K562 (cell line): ENCODE measurements around the gene GOLPH3L. TPM values are rescaled to one million over a fixed set of nuclear protein-coding genes. Genes with fewer than 3 reads are reported as not detected.

Experiments used
- BACH1 ChIP-seq: fragments of 200-800 bp; sonication (Bioruptor generic); IDR thresholded peaks from 2 replicates; pipeline ENCODE4 v1.6.1; 2016; ENCODE audit warnings: missing genetic modification characterization, missing compliant biosample characterization
- CHCHD3 ChIP-seq: fragments of 250-450 bp; sonication (Bioruptor Pico); IDR thresholded peaks from 2 replicates; pipeline ENCODE4 v2.1.2; 2022; ENCODE audit warnings: mild to moderate bottlenecking
- CXXC5 ChIP-seq: fragments of 250-450 bp; sonication (Bioruptor Pico); IDR thresholded peaks from 2 replicates; pipeline ENCODE4 v1.8.0; 2022; ENCODE audit warnings: inconsistent platforms, mild to moderate bottlenecking, moderate library complexity
- ERF ChIP-seq: fragments of 450-650 bp; formaldehyde crosslinking; IDR thresholded peaks from 2 replicates; pipeline ENCODE4 v1.4.0; 2020; ENCODE audit warnings: mild to moderate bottlenecking, mixed read lengths
- HDAC1 ChIP-seq, 2 experiments: fragments of 450-650 bp; IDR thresholded peaks; 2 replicates each; pipeline ENCODE4 v1.6.1; 2016 to 2017; ENCODE audit warnings: inconsistent platforms in 1 of 2, mild to moderate bottlenecking in 1 of 2, moderate library complexity in 1 of 2
- JUND ChIP-seq, 2 experiments: IDR thresholded peaks; 2 replicates in 1 of 2; 3 replicates in 1 of 2; pipeline ENCODE4 v1.6.1; 2011; ENCODE audit warnings: borderline replicate concordance in 2 of 2, low read depth in 2 of 2, low read length in 2 of 2, improper control_type of control experiment in 1 of 2, missing biosample characterization in 1 of 2, missing genetic modification characterization in 1 of 2, missing genetic modification reagents in 1 of 2
- NFE2 ChIP-seq: IDR thresholded peaks from 2 replicates; pipeline ENCODE4 v1.6.1; 2014; ENCODE audit warnings: antibody characterized with exemption, low read depth
- NFIC ChIP-seq: fragments of 450-650 bp; IDR thresholded peaks from 2 replicates; pipeline ENCODE4 v1.6.1; 2017; ENCODE audit warnings: mild to moderate bottlenecking, inconsistent platforms
- NFIX ChIP-seq: fragments of 250-450 bp; sonication (Bioruptor Pico); IDR thresholded peaks from 2 replicates; pipeline ENCODE4 v1.4.0; 2020; ENCODE audit warnings: low read depth, mild to moderate bottlenecking, moderate library complexity
- NR4A1 ChIP-seq, 2 experiments: fragments of 250-450 bp in 1 of 2; fragments of 450-650 bp in 1 of 2; sonication (Bioruptor Pico) in 1 of 2; IDR thresholded peaks; 2 replicates each; pipeline versions ENCODE4 v1.4.0 to v1.6.1; 2016 to 2020; ENCODE audit warnings: mild to moderate bottlenecking in 2 of 2, missing compliant biosample characterization in 1 of 2, missing genetic modification characterization in 1 of 2, moderate library complexity in 1 of 2
- PML ChIP-seq: IDR thresholded peaks from 2 replicates; pipeline ENCODE4 v1.6.1; 2012; ENCODE audit warnings: low read length, inconsistent platforms
- POLR3G ChIP-seq: IDR thresholded peaks from 2 replicates; pipeline ENCODE4 v1.6.1; 2011; ENCODE audit not compliant: insufficient read length, insufficient replicate concordance; ENCODE audit errors: extremely low read depth
- SETDB1 ChIP-seq: IDR thresholded peaks from one replicate; pipeline ENCODE4 v1.6.1; 2012; ENCODE audit warnings: low read length, control low read depth, inconsistent platforms
- SIX5 ChIP-seq, 2 experiments: IDR thresholded peaks; 2 replicates each; pipeline ENCODE4 v1.6.1; 2011; ENCODE audit warnings: low read length in 2 of 2, borderline replicate concordance in 1 of 2, low read depth in 1 of 2, mild to moderate bottlenecking in 1 of 2, moderate library complexity in 1 of 2; ENCODE audit not compliant: insufficient read depth in 1 of 2
- SNIP1 ChIP-seq: fragments of 450-650 bp; IDR thresholded peaks from 2 replicates; pipeline ENCODE4 v1.7.1; 2017; ENCODE audit warnings: low read depth, mild to moderate bottlenecking
- TEAD4 ChIP-seq, 2 experiments: sonication (generic) in 1 of 2; formaldehyde crosslinking in 1 of 2; IDR thresholded peaks; 2 replicates each; pipeline versions ENCODE4 v1.6.1 to v1.8.0; 2012 to 2022; ENCODE audit warnings: borderline replicate concordance in 1 of 2, inconsistent platforms in 1 of 2, low read length in 1 of 2, mild to moderate bottlenecking in 1 of 2, missing genetic modification reagents in 1 of 2
- U2AF2 ChIP-seq: fragments of 200-400 bp; formaldehyde crosslinking; optimal IDR thresholded peaks from 2 replicates; pipeline ENCODE3; 2017; ENCODE audit warnings: low read depth, mild to moderate bottlenecking, low read length
- UBTF ChIP-seq, 2 experiments: IDR thresholded peaks; 2 replicates each; pipeline ENCODE4 v1.6.1; 2012; ENCODE audit warnings: improper control_type of control experiment in 2 of 2, low read depth in 2 of 2, low read length in 2 of 2, borderline replicate concordance in 1 of 2
- ZNF224 ChIP-seq: sonication (generic); formaldehyde crosslinking; IDR thresholded peaks from 2 replicates; pipeline ENCODE4 v1.8.0; 2022; ENCODE audit warnings: mild to moderate bottlenecking, missing genetic modification reagents
- ZNF263 ChIP-seq: sonication (generic); formaldehyde crosslinking; IDR thresholded peaks from 2 replicates; pipeline ENCODE4 v1.8.0; 2022; ENCODE audit warnings: mild to moderate bottlenecking, missing genetic modification reagents, borderline replicate concordance
- ZNF445 ChIP-seq: fragments of 250-450 bp; sonication (Bioruptor Pico); IDR thresholded peaks from 2 replicates; pipeline ENCODE4 v1.4.0; 2020; ENCODE audit warnings: low read depth, mild to moderate bottlenecking, moderate library complexity
- ZNF551 ChIP-seq: fragments of 250-450 bp; sonication (Bioruptor Pico); IDR thresholded peaks from 2 replicates; pipeline ENCODE4 v1.5.0; 2021; ENCODE audit warnings: mild to moderate bottlenecking, moderate library complexity
- polyA plus RNA-seq, 8 experiments: library from polyadenylated mRNA; depleted of rRNA in 4 of 8; stranded (reverse) in 5 of 8; unstranded in 3 of 8; fragments of >200 nt; fragmentation: Nextera tagmentation in 2 of 8; fragmentation: Illumina TruSeq in 1 of 8; extraction: Ambion mirVana in 2 of 8; extraction: Trizol in 1 of 8; gene quantifications; 2 replicates each; pipeline versions ENCODE4 v1.2.1 to v1.2.3, GENCODE V29; 2011 to 2014; ENCODE audit warnings: inconsistent platforms in 1 of 8, missing spikeins in 1 of 8
- total RNA-seq, 7 experiments: library from RNA; depleted of rRNA in 6 of 7; stranded (reverse); fragments of >200 nt in 6 of 7; fragmentation: Illumina TruSeq in 2 of 7; extraction: Trizol in 2 of 7; gene quantifications; 2 replicates each; pipeline versions ENCODE4 v1.2.1 to v1.2.3, GENCODE V29; 2011 to 2021; ENCODE audit warnings: low replicate concordance in 1 of 7
- TF ChIP-seq, protein P1 (sequence below), 2 experiments: fragments of 450-650 bp in 1 of 2; sonication (generic) in 1 of 2; formaldehyde crosslinking in 1 of 2; IDR thresholded peaks in 1 of 2; conservative IDR thresholded peaks in 1 of 2; 2 replicates each; pipeline versions ENCODE4 v1.6.1 to v1.8.1; 2016 to 2023; ENCODE audit warnings: mild to moderate bottlenecking in 2 of 2, moderate library complexity in 2 of 2, inconsistent platforms in 1 of 2, missing genetic modification reagents in 1 of 2

Gene GOLPH3L
- total and polyA plus RNA-seq, 9 of the 15 experiments (the other 6 are each of a cell fraction or from before 2014, with no cell fraction given), result 8.1 to 42.1 (median 21.6) TPM

DNA sequence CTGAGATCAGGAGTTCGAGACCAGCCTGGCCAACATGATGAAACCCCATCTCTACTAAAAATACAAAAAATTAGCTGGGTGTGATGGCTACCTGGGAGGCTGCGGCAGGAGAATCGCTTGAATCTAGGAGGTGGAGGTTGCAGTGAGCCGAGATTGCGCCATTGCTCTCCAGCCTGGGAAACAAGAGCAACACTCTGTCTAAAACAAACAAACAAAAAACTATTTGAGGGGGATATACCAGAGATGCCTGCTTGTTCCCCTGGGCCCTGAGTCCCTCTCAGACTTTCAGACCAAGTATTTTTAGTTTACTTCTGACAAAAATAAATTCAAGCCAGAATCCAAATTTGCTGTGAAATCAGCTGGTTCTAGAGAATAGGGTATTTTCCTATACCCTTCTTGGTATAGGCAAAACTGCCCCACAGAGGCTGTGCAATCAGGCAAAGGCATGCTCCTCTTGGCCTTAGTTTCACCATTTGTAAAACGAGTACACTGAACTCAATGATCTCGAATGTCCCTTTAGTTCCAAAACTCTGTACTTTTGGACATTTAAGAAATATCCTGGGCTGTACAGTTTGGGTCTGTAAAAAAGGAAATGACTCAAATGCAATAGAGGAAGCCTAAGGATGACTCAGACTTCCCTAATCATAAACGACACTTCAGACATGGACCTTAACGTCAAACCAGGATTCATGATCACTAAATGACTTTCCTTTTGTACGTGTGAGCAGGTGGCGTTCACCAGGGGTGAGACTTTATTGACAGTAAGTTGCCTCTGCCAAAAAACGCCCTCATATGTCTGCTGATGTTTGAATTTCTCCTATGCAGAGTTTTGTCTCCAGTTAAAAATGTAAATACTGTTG is 83.7 kb downstream of the GOLPH3L start (continued):
- TF ChIP-seq BACH1 (tag) (peak; percentile 91), JUND (IDR thresholded peaks at IDR 0.05; ENCODE audit: borderline replicate concordance, low read depth, low read length) (peak; percentile 99), JUND (tag; IDR thresholded peaks at IDR 0.05; ENCODE audit: borderline replicate concordance, low read depth, low read length) (peak; percentile 99), UBTF (IDR thresholded peaks at IDR 0.05; ENCODE audit: borderline replicate concordance in 1 of 2, low read depth in 2 of 2, low read length in 2 of 2) (no peak), NFE2 (peak; percentile 95), ZNF445 (CRISPR knock-in tag) (no peak), PML (no peak; the same call in 1 of the 2 replicates), ZNF551 (CRISPR knock-in tag) (no peak), ERF (CRISPR knock-in tag) (no peak), CHCHD3 (CRISPR knock-in tag) (no peak), U2AF2 (no peak), CXXC5 (CRISPR knock-in tag) (peak; percentile 68), POLR3G (no peak), SIX5 (IDR thresholded peaks at IDR 0.05; ENCODE audit: borderline replicate concordance in 1 of 2, insufficient read depth in 1 of 2, low read depth in 1 of 2, low read length in 2 of 2) (no peak), NR4A1 (CRISPR knock-in tag; IDR thresholded peaks at IDR 0.05) (no peak), NR4A1 (tag; IDR thresholded peaks at IDR 0.05) (peak; percentile 72), ZNF263 (no peak), SETDB1 (no peak), SNIP1 (no peak), TEAD4 (IDR thresholded peaks at IDR 0.05; ENCODE audit: low read length) (peak; percentile 67), TEAD4 (CRISPR knock-in tag; IDR thresholded peaks at IDR 0.05; ENCODE audit: borderline replicate concordance) (no peak), ZNF224 (CRISPR knock-in tag) (no peak), NFIC (peak; percentile 64), HDAC1 (IDR thresholded peaks at IDR 0.05) (peak in 1 of 2 experiments; percentile 52; a peak in 1 of 4 replicates), NFIX (CRISPR knock-in tag) (no peak)
- TF ChIP-seq, protein P1, sequence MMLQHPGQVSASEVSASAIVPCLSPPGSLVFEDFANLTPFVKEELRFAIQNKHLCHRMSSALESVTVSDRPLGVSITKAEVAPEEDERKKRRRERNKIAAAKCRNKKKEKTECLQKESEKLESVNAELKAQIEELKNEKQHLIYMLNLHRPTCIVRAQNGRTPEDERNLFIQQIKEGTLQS (IDR thresholded peaks at IDR 0.05), result peak; percentile 99
- TF ChIP-seq, protein P1 (CRISPR knock-in tag; conservative IDR thresholded peaks at IDR 0.05), result peak; percentile 90; the same call in 1 of the 2 replicates
